IgD-negative memory B cell (primary cell): ENCODE data around the gene AHCTF1. TPM values are rescaled to one million over a fixed set of nuclear protein-coding genes. Genes with fewer than 3 reads are reported as not detected.
A peak's percentile ranks its signal among the peaks of the same experiment; 100 is the strongest.

Source experiments
- H3K27ac Mint-ChIP-seq, 3 donors: one replicate each; pipeline ENCODE4 v1.8.0; 2020 to 2022; ENCODE audit warnings: mild to moderate bottlenecking in 3 of 3, mixed read lengths in 3 of 3, moderate library complexity in 1 of 3
- H3K27me3 Mint-ChIP-seq: one replicate; pipeline ENCODE4 v1.8.0; 2021; ENCODE audit warnings: mixed read lengths
- H3K36me3 Mint-ChIP-seq: one replicate; pipeline ENCODE4 v1.8.0; 2020; ENCODE audit warnings: mild to moderate bottlenecking, mixed read lengths
- H3K4me1 Mint-ChIP-seq, 3 donors: one replicate each; pipeline ENCODE4 v1.8.0; 2020 to 2022; ENCODE audit warnings: mixed read lengths in 3 of 3, mild to moderate bottlenecking in 1 of 3
- H3K4me3 Mint-ChIP-seq, 4 donors: one replicate each; pipeline ENCODE4 v1.8.0; 2020 to 2022; ENCODE audit warnings: mild to moderate bottlenecking in 4 of 4, mixed read lengths in 4 of 4, moderate library complexity in 3 of 4
- H3K9me3 Mint-ChIP-seq, 3 donors: one replicate each; pipeline ENCODE4 v1.8.0; 2020 to 2021; ENCODE audit warnings: mixed read lengths in 3 of 3, mild to moderate bottlenecking in 1 of 3
- polyA plus RNA-seq: library from polyadenylated mRNA; unstranded; fragments of 300-500 nt; fragmentation: Illumina TruSeq; gene quantifications from one replicate; pipeline ENCODE4 v1.2.3, GENCODE V29; 2021

Gene AHCTF1
- polyA plus RNA-seq, 1 donor from 2014 or later: 16.0 TPM

- Mint-ChIP-seq H3K4me1 (peaks cover 0 to 2% (median 1%) of the 10 kb centered on the region in 3 donors), H3K27ac (no peak overlapping the region), H3K36me3 (no peaks in the 10 kb centered on the region), H3K4me3 (no peak overlapping the region), H3K9me3 (peaks cover 0 to 1% (median 0%) of the 10 kb centered on the region in 3 donors), H3K27me3 (peaks cover 10% of the 10 kb centered on the region)
These were observed 139.1 kb downstream of the AHCTF1 start for GRCh38 chr1:246792603-246793002.

GRCh38 chr1:246791303-246791918 lies 140.3 kb downstream of the AHCTF1 start:
- no peak overlapping the region for H3K27ac Mint-ChIP-seq
- no peak overlapping the region for H3K4me3 Mint-ChIP-seq
- peaks cover 0 to 1% (median 0%) of the 10 kb centered on the region in 3 donors for H3K9me3 Mint-ChIP-seq
- H3K36me3 Mint-ChIP-seq: no peaks in the 10 kb centered on the region
- peaks cover 10% of the 10 kb centered on the region for H3K27me3 Mint-ChIP-seq
- H3K4me1 Mint-ChIP-seq: peaks cover 0 to 2% (median 1%) of the 10 kb centered on the region in 3 donors

GRCh38 chr1:246790833-246791232 lies 140.9 kb downstream of the AHCTF1 start:
- Mint-ChIP-seq H3K27me3 (peaks cover 10% of the 10 kb centered on the region), H3K4me3 (no peak overlapping the region), H3K9me3 (peaks cover 0 to 1% (median 0%) of the 10 kb centered on the region in 3 donors), H3K4me1 (peaks cover 0 to 2% (median 1%) of the 10 kb centered on the region in 3 donors), H3K27ac (no peak overlapping the region), H3K36me3 (no peaks in the 10 kb centered on the region)

GRCh38 chr1:246790364-246790763 lies 141.4 kb downstream of the AHCTF1 start:
- H3K4me1 Mint-ChIP-seq: peaks cover 0 to 2% (median 1%) of the 10 kb centered on the region in 3 donors
- H3K4me3 Mint-ChIP-seq: no peak overlapping the region
- H3K27me3 Mint-ChIP-seq: peaks cover 10% of the 10 kb centered on the region
- H3K9me3 Mint-ChIP-seq: peaks cover 0 to 1% (median 0%) of the 10 kb centered on the region in 3 donors
- no peak overlapping the region for H3K27ac Mint-ChIP-seq
- no peaks in the 10 kb centered on the region for H3K36me3 Mint-ChIP-seq

GRCh38 chr1:246789454-246790339 lies 142.1 kb downstream of the AHCTF1 start:
- Mint-ChIP-seq H3K27ac (no peak overlapping the region), H3K36me3 (no peaks in the 10 kb centered on the region), H3K9me3 (peaks cover 0 to 1% (median 0%) of the 10 kb centered on the region in 3 donors), H3K4me3 (peak overlapping the region in 2 of 4 donors; percentile 59 to 64), H3K27me3 (peaks cover 10% of the 10 kb centered on the region), H3K4me1 (peaks cover 3% of the 10 kb centered on the region in 3 donors)

Other genes starting within 250 kb of the AHCTF1 start
- 9.5 TPM for gene SCCPDH, start 207.5 kb downstream of the AHCTF1 start, polyA plus RNA-seq
- gene ZNF695, start 76.1 kb upstream of the AHCTF1 start, polyA plus RNA-seq: 0.36 TPM
- gene ZNF670, start 146.9 kb upstream of the AHCTF1 start, polyA plus RNA-seq: 3.3 TPM
- 26.5 TPM for gene ZNF669, start 172.4 kb upstream of the AHCTF1 start, polyA plus RNA-seq
- 4.2 TPM for gene ZNF124, start 240.1 kb upstream of the AHCTF1 start, polyA plus RNA-seq